Lower leg skin (tissue), 4 donors: Measurements from ENCODE around the gene EVPL. TPM values are rescaled to one million over a fixed set of nuclear protein-coding genes. Genes with fewer than 3 reads are reported as not detected.

Source experiments
- DNase-seq, 2 donors: peaks; one replicate each; pipeline ENCODE4 v3.0.0-alpha.2; 2019; ENCODE audit warnings: low spot score in 2 of 2
- H3K4me3 ChIP-seq: fragments of 200-600 bp; sonication (generic); 2 replicates; pipeline ENCODE4 v1.5.1; 2017; ENCODE audit warnings: mild to moderate bottlenecking, low read depth; ENCODE audit not compliant: poor library complexity, severe bottlenecking
- POLR2A ChIP-seq, 2 donors: fragments of 450-650 bp; IDR thresholded peaks; one replicate each; pipeline ENCODE4 v1.6.1; 2016 to 2017; ENCODE audit warnings: antibody characterized with exemption in 2 of 2, mild to moderate bottlenecking in 1 of 2, moderate library complexity in 1 of 2
- WGBS, 2 donors: methylation state at CpG; one replicate each; pipeline ENCODE4 v1.1.5; 2018; 5-methylcytosine and 5-hydroxymethylcytosine counted together
- intact Hi-C: fragments of 100-400 bp; cut with DNase I; formaldehyde crosslinking; loops from one replicate; pipeline ENCODE4 v1.15.0; 2023; ENCODE audit warnings: low total_unique reads
- total RNA-seq, 4 donors: library from RNA; depleted of rRNA; stranded (reverse); fragments of >200 nt; gene quantifications; one replicate each; pipeline ENCODE4 v1.1.0, GENCODE V29; 2016
- TF ChIP-seq, protein P1 (sequence below), 3 donors: fragments of 450-650 bp; IDR thresholded peaks; one replicate each; pipeline ENCODE4 v1.5.1; 2016; ENCODE audit warnings: antibody characterized with exemption in 3 of 3, mild to moderate bottlenecking in 3 of 3, moderate library complexity in 2 of 3

The EVPL gene
- total RNA-seq, 4 donors from 2014 or later: 285 to 514 (median 315) TPM

DNA sequence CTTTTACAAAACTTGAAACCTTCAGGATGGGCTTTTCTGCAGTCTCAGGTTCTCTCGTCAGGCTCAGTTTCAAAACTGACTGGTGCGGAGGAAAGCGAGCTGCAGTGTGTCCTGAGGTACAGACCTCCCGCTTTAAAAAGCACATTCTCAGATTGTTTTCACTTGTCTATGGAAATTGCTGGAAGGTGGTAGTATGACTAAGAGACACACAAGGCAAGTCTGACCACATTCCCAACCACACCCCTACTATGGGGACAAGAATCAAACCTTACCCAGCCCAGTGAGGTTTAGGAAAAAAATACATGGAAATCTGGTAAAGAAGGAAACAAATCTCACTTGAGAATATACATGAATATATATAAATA is 27.0 kb upstream of the EVPL start:
- no peak overlapping the region for H3K4me3 ChIP-seq
- intact Hi-C loops: no loop called here
- 44 to 54% methylated on average over 4 of the region's 4 CpGs for WGBS, 2 donors
- DNase-seq: no peak
- TF ChIP-seq, protein P1, sequence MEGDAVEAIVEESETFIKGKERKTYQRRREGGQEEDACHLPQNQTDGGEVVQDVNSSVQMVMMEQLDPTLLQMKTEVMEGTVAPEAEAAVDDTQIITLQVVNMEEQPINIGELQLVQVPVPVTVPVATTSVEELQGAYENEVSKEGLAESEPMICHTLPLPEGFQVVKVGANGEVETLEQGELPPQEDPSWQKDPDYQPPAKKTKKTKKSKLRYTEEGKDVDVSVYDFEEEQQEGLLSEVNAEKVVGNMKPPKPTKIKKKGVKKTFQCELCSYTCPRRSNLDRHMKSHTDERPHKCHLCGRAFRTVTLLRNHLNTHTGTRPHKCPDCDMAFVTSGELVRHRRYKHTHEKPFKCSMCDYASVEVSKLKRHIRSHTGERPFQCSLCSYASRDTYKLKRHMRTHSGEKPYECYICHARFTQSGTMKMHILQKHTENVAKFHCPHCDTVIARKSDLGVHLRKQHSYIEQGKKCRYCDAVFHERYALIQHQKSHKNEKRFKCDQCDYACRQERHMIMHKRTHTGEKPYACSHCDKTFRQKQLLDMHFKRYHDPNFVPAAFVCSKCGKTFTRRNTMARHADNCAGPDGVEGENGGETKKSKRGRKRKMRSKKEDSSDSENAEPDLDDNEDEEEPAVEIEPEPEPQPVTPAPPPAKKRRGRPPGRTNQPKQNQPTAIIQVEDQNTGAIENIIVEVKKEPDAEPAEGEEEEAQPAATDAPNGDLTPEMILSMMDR (IDR thresholded peaks at IDR 0.05): no peak
- no peak for TF ChIP-seq POLR2A (IDR thresholded peaks at IDR 0.05)

DNA sequence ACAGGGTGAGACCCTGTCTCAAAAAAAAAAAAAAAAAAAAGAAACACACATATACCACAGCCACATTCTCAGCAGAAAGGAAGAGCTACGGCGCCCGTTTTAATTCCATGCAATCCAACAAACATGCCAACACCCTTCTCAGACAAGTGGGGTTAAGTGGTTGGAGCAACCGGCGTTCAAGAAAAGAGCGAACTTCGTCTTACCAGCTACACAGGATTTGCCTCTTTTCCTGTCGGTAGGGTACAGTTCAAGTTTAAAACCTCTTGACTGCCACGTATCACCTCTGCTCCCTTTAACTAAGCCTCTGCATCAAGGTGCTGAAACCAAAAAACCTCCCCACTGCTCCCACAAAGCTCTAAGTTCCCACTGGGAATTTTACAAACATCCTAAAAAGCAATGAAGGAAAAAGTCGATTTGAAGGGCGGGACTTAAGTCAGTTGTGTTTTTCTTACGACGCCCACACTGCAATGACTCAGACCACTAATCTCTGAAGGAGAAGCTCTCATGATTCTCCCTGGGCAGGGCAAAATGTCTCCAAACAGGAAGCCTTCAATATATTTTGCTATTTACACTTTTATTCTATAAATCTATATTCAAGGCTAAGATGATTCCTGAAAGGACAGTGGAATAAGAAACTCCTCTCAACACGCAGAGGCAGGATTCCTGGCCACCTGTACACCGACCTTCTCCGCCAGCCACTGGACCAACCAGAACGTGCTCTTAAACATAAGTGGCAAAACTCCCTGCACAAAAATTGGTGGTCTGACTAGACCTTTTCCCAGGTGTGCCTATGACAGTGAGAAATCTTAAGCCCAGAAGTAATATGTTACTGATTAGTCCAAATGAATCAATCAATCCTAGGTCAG is 26.4 kb upstream of the EVPL start:
- H3K4me3 ChIP-seq: no peak overlapping the region
- no peak for TF ChIP-seq POLR2A (IDR thresholded peaks at IDR 0.05)
- TF ChIP-seq, protein P1 (IDR thresholded peaks at IDR 0.05): no peak
- intact Hi-C loops: no loop called here
- no peak for DNase-seq
- 48 to 52% methylated on average over 17 of the region's 17 CpGs for WGBS, 2 donors

DNA sequence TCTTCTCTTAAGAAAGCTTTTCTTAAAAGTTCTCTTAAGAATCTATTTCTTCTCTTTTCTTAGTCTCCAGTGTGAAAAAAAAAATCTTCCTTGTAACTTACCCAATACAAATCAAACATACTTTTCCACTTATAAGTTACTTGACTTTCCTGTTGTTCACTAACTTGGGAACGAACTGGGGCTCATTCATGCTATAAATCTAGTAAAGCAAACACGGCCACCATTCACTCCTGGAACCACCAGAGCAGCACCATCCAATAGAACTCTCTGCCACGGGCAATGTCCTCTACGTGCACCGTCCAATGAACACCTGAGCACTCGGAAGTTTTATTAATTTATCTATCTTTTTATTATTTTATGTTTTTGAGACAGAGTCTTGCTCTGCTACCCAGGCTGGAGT is 24.5 kb upstream of the EVPL start:
- H3K4me3 ChIP-seq: no peak overlapping the region
- no peak for TF ChIP-seq POLR2A (IDR thresholded peaks at IDR 0.05)
- TF ChIP-seq, protein P1 (IDR thresholded peaks at IDR 0.05): no peak
- DNase-seq: no peak
- WGBS, 2 donors: 78% methylated on average over 6 of the region's 6 CpGs
- intact Hi-C loops: no loop called here

DNA sequence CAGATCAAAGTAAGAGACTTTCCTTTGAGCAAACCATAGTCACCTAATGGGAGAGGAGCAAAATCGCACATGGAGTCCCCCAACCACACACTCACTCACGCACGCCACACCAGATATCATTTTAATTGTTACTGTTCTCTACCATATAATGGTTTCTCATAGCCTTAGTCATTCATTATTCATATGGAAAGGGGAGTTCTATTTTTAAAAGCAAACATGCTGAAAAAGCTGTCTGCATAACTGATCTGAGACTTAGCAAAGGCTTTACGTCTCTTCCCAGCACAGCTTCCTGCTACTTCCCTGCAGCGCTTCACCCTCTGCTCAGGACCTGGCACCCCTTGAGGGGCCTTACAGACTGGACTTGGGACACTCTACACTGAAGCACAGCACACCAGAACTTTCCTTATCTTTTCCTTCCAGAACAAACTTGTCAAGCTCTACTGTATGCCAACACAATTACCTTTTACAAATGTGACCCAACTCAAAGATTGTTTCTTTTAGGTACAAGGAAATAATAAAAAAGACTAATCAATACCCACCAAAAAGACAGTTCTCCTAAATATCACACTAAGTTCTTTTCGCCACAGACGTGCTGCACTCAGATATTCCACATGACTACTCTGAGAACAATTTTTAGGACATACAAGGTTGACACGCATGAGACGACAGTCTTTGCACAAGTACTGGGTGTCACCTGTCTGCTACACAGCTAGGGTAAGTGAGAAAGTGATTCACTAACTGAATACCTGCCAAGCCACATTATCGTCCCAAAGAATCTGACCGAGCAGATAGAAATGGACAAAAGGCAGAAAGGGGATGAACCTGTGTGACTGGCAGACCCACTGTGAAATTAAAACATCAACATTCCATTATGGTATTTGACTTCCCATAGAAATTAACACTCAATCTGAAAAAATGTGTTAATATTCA is 23.7 kb upstream of the EVPL start:
- DNase-seq: no peak
- intact Hi-C loops: no loop called here
- TF ChIP-seq, protein P1 (IDR thresholded peaks at IDR 0.05): no peak
- no peak for TF ChIP-seq POLR2A (IDR thresholded peaks at IDR 0.05)

DNA sequence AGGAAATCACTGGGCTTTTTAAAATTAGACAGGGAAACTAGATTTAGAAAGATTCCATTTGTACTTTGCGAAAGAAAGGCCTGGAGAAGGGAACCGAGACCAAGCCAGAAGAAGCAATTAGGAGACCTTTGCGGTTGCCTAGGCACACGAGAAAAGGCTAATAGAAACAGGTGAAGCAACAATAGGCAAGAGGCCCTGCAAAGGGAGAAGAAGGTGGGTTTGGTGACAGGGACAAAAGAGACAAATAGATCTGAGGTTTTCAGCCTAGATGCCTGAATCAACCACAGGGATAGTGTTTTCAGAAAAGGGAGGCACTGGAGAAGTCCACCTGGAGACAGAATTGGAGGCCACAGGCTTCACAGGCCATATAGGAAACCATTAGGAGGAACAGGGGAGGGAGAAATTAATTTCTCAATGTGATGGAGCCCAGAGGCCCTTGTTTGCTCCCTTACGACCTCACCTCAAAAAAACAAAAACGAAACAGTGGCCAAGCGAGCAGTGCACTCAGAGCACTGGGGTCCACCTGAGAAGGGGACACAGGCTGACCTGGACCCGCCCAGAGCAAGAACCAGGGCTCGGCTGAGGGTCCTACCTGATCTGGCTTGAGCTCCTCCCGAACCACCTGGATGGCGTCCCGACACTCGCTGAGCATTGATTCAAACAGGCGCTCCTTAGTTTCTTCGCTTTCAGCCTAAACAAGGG is 22.9 kb upstream of the EVPL start:
- TF ChIP-seq, protein P1 (IDR thresholded peaks at IDR 0.05): no peak
- intact Hi-C loops: no loop called here
- 87 to 88% methylated on average over 15 of the region's 15 CpGs for WGBS, 2 donors
- H3K4me3 ChIP-seq: no peak overlapping the region
- DNase-seq: no peak

More for the DNA sequence above, 23.7 kb upstream of the EVPL start:
- no peak overlapping the region for H3K4me3 ChIP-seq
- WGBS, 2 donors: 75 to 76% methylated on average over 11 of the region's 11 CpGs
